ENCODE measurements around the gene SHCBP1. TPM values are rescaled to one million over a fixed set of nuclear protein-coding genes. Genes with fewer than 3 reads are reported as not detected.

Gene SHCBP1
- total and polyA plus RNA-seq, 2 donors (not counting 1 experiment from before 2014, with no cell fraction given), result 1.1 to 1.7 TPM

- peak overlapping the region; percentile 23 for H3K4me2 ChIP-seq (replicated peaks; ENCODE audit: low read depth, low read length, poor library complexity, severe bottlenecking)
- TF ChIP-seq CTCF (IDR thresholded peaks at IDR 0.05) (no peak), EZH2 (IDR thresholded peaks at IDR 0.05; ENCODE audit: borderline replicate concordance, insufficient read depth, low read depth, low read length, poor library complexity, severe bottlenecking) (no peak)
- peak overlapping the region; percentile 46 to 71 for H3K27ac ChIP-seq (ENCODE audit: low read length in 2 of 2)
- no peaks in the 10 kb centered on the region for H3K36me3 ChIP-seq (replicated peaks in 1 of 2; ENCODE audit: control extremely low read depth in 1 of 2, control insufficient read depth in 1 of 2, extremely low read depth in 1 of 2, insufficient read depth in 2 of 2, low read length in 1 of 2)
- Mint-ChIP-seq H3K4me3 (no peak overlapping the region), H3K27ac (no peak overlapping the region), H3K27me3 (no peaks in the 10 kb centered on the region), H3K4me1 (peaks cover 3% of the 10 kb centered on the region), H3K9me3 (ENCODE audit: insufficient read depth) (no peaks in the 10 kb centered on the region)
- H3K4me1 ChIP-seq (ENCODE audit: control insufficient read depth in 2 of 2, insufficient read depth in 2 of 2, low read length in 2 of 2), result peaks cover 11 to 12% of the 10 kb centered on the region in 2 donors
- peak; percentile 36 for ATAC-seq (ENCODE audit: low read depth)
- H3K9me3 ChIP-seq (ENCODE audit: control extremely low read depth in 1 of 3, control insufficient read depth in 2 of 3, insufficient read depth in 1 of 3, low read length in 2 of 3), result no peaks in the 10 kb centered on the region
- 81% methylated on average over 2 of the region's 3 CpGs for WGBS (ENCODE audit: insufficient coverage)
- CTCF ChIA-PET, result interaction anchor here (1.0 to 1.3 kb wide), 2 partner anchors 10 to 58 kb away, joined by 3 to 4 read pairs; no protein-coding TSS in a partner anchor
- intact Hi-C loops (cut with micrococcal nuclease), result no loop called here
- H3K27me3 ChIP-seq (replicated peaks in 1 of 4; ENCODE audit: control extremely low read depth in 1 of 4, control insufficient read depth in 3 of 4, insufficient read depth in 4 of 4, low read length in 3 of 4), result no peaks in the 10 kb centered on the region
- H3K79me2 ChIP-seq (ENCODE audit: control insufficient read depth, insufficient read depth, low read length), result no peaks in the 10 kb centered on the region
- H3K9ac ChIP-seq (ENCODE audit: low read length), result peak overlapping the region; percentile 40
- peak overlapping the region; percentile 80 for H2AFZ ChIP-seq (ENCODE audit: insufficient read depth, low read depth, low read length, poor library complexity, severe bottlenecking)
- H4K20me1 ChIP-seq (ENCODE audit: control insufficient read depth, insufficient read depth, low read length, poor library complexity, severe bottlenecking), result no peaks in the 10 kb centered on the region
- H3K4me3 ChIP-seq (ENCODE audit: control extremely low read depth in 1 of 5, extremely low read depth in 1 of 5, insufficient read depth in 1 of 5, low read depth in 2 of 5, low read length in 4 of 5), result peak overlapping the region in 2 of 5 experiments; percentile 13 to 15
- POLR2A ChIA-PET, result no interaction called here
- peak; percentile 23 for DNase-seq
These were observed 9.1 kb downstream of the SHCBP1 start for GRCh38 chr16:46612121-46612520.

- Histone ChIP-seq H3K4me3 (ENCODE audit: control extremely low read depth in 1 of 5, extremely low read depth in 1 of 5, insufficient read depth in 1 of 5, low read depth in 2 of 5, low read length in 4 of 5) (no peak overlapping the region), H3K9ac (ENCODE audit: low read length) (no peak overlapping the region), H2AFZ (ENCODE audit: insufficient read depth, low read depth, low read length, poor library complexity, severe bottlenecking) (no peak overlapping the region), H4K20me1 (ENCODE audit: control insufficient read depth, insufficient read depth, low read length, poor library complexity, severe bottlenecking) (no peaks in the 10 kb centered on the region), H3K27ac (ENCODE audit: low read length in 2 of 2) (no peak overlapping the region), H3K4me1 (ENCODE audit: control insufficient read depth in 2 of 2, insufficient read depth in 2 of 2, low read length in 2 of 2) (peaks cover 9% of the 10 kb centered on the region in 2 donors), H3K79me2 (ENCODE audit: control insufficient read depth, insufficient read depth, low read length) (no peaks in the 10 kb centered on the region), H3K36me3 (replicated peaks in 1 of 2; ENCODE audit: control extremely low read depth in 1 of 2, control insufficient read depth in 1 of 2, extremely low read depth in 1 of 2, insufficient read depth in 2 of 2, low read length in 1 of 2) (no peaks in the 10 kb centered on the region), H3K9me3 (ENCODE audit: control extremely low read depth in 1 of 3, control insufficient read depth in 2 of 3, insufficient read depth in 1 of 3, low read length in 2 of 3) (no peaks in the 10 kb centered on the region), H3K4me2 (replicated peaks; ENCODE audit: low read depth, low read length, poor library complexity, severe bottlenecking) (no peak overlapping the region), H3K27me3 (replicated peaks in 1 of 4; ENCODE audit: control extremely low read depth in 1 of 4, control insufficient read depth in 3 of 4, insufficient read depth in 4 of 4, low read length in 3 of 4) (no peaks in the 10 kb centered on the region)
- Mint-ChIP-seq H3K9me3 (ENCODE audit: insufficient read depth) (no peaks in the 10 kb centered on the region), H3K4me1 (no peaks in the 10 kb centered on the region), H3K4me3 (no peak overlapping the region), H3K27me3 (no peaks in the 10 kb centered on the region), H3K27ac (no peak overlapping the region)
- WGBS (ENCODE audit: insufficient coverage), result no CpG with 5 or more reads among the region's 1 CpG
- intact Hi-C loops (cut with micrococcal nuclease), result loop anchor here (1.0 kb wide), 1 partner anchor 53 kb away; no protein-coding TSS in a partner anchor
- ChIA-PET CTCF (interaction anchor here (1.1 to 5.1 kb wide), 5 partner anchors 8 to 534 kb away, joined by 3 to 92 read pairs (median 4); no protein-coding TSS in a partner anchor), POLR2A (no interaction called here)
- DNase-seq (peak; percentile 58), ATAC-seq (ENCODE audit: low read depth) (peak; percentile 36)
- peak; percentile 76 for TF ChIP-seq CTCF (IDR thresholded peaks at IDR 0.05)
- no peak for TF ChIP-seq EZH2 (IDR thresholded peaks at IDR 0.05; ENCODE audit: borderline replicate concordance, insufficient read depth, low read depth, low read length, poor library complexity, severe bottlenecking)
These were observed 13.7 kb downstream of the SHCBP1 start for GRCh38 chr16:46607529-46607928.
